Medulla oblongata (tissue), 1 donor: Measurements from ENCODE around the gene SON.

Experiments used
- DNase-seq: peaks from one replicate; pipeline ENCODE4 v3.0.0-alpha.2; 2015; ENCODE audit errors: extremely low spot score

SON gene

DNA sequence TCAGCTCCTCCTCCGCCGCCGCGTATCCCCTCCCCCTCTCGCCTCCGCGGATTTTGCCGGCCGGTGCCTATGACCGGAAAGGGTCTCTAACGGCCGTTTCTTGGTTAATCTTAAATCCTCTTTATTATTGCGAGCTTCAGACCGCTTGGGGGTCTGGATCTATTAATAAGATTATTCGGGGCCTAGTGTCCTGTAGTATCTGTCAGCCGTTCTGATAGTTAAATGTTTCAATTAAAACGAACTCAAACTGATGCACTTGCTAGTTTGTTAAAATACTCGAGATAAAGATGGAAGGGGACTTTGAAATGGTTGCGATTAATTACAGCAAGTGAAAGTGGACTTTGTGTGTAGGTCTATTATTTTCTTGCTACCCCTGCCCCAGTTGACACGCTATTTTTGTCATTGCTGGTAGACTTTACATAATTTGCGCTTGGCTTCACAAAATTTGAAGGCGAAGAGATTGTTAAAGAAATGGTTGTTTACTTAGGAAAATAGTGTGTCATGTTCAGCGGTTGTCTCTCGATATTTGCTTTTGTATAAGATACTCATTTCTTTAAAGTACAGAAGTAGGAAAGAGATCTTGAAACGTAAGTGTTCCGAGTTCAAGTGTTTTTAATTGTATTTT is 779 bp downstream of the SON start:
- peak; percentile 37 for DNase-seq

DNA sequence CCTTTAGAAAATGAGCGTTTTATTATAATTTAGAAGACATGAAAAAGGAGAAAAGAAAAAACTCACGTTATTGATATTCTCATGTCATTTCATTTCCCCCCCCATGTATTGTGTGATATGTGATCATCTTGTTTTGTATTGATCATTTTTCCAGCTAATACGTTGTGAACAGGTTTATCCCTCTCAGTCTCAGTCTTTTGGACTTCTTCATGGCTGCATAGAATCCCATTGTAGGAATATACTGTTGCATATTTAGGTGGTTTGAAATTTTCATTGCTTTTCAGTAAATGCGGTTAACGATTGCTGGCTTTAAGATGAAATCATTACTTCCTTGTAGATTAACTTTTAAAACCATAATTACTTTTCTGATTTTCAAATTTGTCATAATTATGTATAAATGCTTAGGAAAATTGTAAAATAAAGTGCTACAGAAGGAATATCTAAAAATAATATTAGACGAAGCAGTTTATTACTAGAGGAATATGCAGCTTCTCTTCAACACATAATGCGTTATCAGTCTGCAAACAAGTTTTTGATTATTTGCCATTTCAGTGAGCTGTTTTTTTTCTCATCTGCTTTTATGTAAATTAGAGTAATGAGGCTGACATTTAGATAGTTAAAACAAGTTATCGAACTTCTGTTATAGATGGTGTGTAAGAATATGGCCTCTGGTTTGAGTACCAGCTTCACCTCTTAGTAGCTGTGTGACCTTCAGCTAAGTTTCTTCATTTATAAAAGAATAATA is 1.8 kb downstream of the SON start:
- DNase-seq = no peak

DNA sequence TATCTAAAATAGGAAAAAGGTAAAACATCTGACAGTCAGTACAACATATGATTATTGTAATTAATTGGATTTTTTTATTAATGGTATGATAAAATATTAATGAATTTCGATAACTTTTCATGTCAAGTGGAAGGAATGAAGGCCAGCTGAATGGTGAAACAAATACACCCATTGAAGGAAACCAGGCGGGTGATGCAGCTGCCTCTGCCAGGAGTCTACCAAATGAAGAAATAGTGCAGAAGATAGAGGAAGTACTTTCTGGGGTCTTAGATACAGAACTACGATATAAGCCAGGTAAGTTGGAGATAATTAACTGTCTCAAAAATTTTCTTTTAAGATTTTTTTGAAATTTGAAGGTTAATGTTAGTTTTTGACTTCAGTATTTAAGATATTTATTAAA is 3.2 kb downstream of the SON start:
- DNase-seq = peak; percentile 35

DNA sequence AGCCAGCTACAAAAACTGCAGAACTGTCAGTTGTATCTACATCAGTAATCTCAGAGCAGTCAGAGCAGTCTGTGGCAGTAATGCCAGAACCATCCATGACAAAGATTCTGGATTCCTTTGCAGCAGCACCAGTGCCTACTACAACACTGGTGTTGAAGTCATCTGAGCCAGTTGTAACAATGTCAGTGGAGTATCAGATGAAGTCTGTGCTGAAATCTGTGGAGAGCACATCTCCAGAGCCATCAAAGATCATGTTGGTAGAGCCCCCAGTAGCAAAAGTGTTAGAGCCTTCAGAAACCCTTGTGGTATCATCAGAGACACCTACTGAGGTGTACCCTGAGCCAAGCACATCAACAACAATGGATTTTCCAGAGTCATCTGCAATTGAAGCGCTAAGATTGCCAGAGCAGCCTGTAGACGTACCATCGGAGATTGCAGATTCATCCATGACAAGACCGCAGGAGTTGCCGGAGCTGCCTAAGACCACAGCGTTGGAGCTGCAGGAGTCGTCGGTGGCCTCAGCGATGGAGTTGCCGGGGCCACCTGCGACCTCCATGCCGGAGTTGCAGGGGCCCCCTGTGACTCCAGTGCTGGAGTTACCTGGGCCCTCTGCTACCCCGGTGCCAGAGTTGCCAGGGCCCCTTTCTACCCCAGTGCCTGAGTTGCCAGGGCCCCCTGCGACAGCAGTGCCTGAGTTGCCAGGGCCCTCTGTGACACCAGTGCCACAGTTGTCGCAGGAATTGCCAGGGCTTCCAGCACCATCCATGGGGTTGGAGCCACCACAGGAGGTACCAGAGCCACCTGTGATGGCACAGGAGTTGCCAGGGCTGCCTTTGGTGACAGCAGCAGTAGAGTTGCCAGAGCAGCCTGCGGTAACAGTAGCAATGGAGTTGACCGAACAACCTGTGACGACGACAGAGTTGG is 7.3 kb downstream of the SON start:
- no peak for DNase-seq

DNA sequence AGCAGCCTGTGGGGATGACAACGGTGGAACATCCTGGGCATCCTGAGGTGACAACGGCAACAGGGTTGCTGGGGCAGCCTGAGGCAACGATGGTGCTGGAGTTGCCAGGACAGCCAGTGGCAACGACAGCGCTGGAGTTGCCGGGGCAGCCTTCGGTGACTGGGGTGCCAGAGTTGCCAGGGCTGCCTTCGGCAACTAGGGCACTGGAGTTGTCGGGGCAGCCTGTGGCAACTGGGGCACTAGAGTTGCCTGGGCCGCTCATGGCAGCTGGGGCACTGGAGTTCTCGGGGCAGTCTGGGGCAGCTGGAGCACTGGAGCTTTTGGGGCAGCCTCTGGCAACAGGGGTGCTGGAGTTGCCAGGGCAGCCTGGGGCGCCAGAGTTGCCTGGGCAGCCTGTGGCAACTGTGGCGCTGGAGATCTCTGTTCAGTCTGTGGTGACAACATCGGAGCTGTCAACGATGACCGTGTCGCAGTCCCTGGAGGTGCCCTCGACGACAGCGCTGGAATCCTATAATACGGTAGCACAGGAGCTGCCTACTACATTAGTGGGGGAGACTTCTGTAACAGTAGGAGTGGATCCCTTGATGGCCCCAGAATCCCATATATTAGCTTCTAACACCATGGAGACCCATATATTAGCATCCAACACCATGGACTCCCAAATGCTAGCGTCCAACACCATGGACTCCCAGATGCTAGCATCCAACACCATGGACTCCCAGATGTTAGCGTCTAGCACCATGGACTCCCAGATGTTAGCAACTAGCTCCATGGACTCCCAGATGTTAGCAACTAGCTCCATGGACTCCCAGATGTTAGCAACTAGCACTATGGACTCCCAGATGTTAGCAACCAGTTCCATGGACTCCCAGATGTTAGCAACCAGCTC is 8.2 kb downstream of the SON start:
- DNase-seq = no peak

DNA sequence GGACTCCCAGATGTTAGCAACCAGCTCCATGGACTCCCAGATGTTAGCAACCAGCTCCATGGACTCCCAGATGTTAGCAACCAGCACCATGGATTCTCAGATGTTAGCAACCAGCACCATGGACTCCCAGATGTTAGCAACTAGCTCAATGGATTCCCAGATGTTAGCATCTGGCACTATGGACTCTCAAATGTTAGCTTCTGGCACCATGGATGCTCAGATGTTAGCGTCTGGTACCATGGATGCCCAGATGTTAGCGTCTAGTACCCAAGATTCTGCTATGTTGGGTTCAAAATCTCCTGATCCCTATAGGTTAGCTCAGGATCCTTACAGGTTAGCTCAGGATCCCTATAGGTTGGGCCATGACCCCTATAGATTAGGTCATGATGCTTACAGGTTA is 8.8 kb downstream of the SON start:
- DNase-seq = no peak

DNA sequence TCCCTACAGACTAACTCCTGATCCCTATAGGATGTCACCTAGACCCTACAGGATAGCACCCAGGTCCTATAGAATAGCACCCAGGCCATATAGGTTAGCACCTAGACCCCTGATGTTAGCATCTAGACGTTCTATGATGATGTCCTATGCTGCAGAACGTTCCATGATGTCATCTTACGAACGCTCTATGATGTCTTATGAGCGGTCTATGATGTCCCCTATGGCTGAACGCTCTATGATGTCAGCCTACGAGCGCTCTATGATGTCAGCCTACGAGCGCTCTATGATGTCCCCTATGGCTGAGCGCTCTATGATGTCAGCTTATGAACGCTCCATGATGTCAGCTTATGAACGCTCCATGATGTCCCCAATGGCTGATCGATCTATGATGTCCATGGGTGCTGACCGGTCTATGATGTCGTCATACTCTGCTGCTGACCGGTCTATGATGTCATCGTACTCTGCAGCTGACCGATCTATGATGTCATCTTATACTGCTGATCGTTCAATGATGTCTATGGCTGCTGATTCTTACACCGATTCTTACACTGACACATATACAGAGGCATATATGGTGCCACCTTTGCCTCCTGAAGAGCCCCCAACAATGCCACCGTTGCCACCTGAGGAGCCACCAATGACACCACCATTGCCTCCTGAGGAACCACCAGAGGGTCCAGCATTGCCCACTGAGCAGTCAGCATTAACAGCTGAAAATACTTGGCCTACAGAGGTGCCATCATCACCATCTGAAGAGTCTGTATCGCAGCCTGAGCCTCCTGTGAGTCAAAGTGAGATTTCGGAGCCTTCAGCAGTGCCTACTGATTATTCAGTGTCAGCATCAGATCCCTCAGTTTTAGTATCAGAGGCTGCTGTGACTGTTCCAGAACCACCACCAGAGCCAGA is 9.5 kb downstream of the SON start:
- no peak for DNase-seq

DNA sequence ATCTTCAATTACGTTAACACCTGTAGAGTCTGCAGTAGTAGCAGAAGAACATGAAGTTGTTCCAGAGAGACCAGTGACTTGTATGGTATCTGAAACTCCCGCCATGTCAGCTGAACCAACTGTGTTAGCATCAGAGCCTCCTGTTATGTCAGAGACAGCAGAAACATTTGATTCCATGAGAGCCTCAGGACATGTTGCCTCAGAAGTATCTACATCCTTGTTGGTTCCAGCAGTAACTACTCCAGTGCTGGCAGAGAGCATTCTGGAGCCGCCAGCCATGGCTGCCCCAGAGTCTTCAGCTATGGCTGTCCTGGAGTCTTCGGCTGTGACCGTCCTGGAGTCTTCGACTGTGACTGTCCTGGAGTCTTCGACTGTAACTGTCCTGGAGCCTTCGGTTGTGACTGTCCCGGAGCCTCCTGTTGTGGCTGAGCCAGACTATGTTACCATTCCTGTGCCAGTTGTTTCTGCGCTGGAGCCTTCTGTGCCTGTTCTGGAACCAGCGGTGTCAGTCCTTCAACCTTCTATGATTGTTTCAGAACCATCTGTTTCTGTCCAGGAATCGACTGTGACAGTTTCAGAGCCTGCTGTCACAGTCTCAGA is 10.3 kb downstream of the SON start:
- no peak for DNase-seq

DNA sequence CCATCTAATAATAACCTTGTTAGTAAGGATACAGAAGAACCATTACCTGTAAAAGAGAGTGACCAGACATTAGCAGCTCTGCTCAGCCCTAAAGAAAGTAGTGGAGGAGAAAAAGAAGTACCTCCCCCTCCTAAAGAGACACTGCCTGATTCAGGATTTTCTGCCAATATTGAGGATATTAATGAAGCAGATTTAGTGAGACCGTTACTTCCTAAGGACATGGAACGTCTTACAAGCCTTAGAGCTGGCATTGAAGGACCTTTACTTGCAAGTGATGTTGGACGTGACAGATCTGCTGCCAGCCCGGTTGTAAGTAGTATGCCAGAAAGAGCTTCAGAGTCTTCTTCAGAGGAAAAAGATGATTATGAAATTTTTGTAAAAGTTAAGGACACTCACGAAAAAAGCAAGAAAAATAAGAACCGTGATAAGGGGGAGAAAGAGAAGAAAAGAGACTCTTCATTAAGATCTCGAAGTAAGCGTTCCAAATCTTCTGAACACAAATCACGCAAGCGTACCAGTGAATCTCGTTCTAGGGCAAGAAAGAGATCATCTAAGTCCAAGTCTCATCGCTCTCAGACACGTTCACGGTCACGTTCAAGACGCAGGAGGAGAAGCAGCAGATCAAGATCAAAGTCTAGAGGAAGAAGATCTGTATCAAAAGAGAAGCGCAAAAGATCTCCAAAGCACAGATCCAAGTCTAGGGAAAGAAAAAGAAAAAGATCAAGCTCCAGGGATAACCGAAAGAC is 11.6 kb downstream of the SON start:
- no peak for DNase-seq

DNA sequence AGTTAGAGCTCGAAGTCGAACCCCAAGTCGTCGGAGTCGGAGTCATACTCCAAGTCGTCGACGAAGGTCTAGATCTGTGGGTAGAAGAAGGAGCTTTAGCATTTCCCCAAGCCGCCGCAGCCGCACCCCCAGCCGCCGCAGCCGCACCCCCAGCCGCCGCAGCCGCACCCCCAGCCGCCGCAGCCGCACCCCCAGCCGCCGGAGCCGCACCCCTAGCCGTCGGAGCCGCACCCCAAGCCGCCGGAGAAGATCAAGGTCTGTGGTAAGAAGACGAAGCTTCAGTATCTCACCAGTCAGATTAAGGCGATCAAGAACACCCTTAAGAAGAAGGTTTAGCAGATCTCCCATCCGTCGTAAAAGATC is 12.1 kb downstream of the SON start:
- DNase-seq = no peak

DNA sequence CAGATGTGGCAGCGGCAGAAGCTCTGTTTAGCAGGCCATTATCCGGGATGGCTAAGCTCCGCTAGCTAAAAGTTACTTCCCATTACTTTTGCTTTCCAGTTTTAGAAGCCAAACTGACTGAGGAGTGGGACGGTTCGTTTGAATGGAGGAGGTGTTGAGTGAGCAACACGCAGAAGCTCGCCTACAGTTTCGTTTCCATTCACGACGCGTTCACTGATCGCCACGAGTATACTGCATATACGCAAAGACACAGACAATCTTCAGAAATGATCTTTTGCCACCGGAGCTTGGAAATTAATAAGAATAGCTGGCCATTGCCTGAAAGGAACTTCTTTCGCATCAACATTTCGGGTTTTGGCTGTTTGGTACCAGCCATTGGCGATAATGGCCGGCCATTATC is 14.6 kb downstream of the SON start:
- DNase-seq = no peak

DNA sequence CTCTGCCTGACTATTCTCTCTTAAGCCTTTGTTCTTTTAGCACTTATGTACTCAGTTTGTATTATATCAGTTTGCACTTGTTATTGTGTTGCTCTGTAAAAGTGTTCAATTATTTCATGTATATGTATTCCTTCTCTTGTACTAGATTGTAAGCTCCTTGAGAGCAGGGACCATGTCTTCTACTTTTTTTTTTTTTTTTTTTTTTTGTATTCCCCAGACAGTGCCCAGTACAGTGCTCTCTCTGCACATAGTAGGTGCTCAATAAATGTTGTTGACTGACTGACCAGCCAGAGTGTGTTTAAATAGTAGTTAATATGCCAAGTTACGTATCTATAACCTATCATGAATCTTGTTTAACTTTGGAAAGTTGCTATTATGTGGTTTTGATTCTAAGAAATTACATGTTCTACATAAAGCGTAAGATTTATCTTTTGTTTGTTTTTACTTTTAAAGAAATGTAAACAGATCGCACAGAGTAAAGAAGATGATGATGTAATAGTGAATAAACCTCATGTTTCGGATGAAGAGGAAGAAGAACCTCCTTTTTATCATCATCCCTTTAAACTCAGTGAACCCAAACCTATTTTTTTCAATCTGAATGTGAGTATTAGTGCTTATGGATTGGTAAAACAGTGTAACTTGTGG is 16.1 kb downstream of the SON start:
- DNase-seq = no peak

DNA sequence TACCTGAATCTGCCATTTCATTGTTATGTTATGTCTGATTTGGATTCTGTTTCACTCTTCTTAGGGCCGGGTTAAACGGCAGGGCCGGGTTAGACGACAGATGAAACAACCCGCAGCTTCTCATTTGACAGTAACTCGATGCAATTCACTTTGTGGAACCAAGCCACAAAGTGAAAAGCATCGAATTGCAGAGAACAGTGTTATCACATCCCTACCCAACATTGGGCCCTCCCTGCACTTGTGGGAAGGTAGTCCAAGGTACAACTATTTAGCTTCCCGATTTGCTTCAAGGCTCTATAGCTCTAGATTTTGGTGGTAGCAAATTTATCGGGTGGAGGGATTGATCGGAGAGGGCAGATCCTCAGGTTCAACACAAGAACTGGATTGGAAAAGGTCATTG is 17.0 kb downstream of the SON start:
- no peak for DNase-seq

DNA sequence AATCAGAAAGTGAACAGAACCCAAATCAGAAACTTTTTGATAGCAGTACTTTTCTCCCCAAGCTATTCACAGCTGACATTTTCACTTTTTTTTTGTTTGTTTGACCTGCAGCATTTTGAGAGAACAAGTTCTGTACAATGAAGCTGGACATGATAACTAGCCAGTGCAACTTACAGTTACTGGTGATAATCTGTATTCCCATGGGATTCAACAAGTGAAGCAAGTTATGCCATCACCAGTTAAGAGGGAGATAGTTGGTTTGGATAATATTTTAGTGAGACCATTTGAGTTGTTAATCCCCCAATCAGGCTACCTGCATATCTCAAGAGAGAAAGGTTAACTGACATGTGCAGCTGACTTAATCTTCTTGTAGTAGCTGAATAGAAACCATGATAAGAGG is 18.1 kb downstream of the SON start:
- no peak for DNase-seq

DNA sequence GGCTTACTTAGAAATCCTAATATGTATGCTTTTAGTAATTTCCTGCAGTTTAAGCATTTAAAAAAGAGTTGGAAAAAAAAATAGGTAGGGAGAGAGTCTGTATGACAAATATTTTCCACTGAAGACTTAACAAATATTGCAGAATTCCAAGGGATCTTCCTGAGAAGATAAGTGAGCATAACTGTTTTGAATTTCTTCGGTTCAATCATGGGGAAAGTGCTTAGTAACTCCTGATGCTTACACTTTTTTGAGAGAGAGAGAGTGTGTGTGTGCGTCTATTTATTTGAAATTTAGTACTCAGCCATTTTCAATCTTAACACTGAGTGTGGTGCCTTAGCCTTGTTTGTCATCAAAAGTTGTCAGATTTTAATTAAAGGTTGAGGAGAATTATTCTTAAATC is 18.5 kb downstream of the SON start:
- DNase-seq = no peak

DNA sequence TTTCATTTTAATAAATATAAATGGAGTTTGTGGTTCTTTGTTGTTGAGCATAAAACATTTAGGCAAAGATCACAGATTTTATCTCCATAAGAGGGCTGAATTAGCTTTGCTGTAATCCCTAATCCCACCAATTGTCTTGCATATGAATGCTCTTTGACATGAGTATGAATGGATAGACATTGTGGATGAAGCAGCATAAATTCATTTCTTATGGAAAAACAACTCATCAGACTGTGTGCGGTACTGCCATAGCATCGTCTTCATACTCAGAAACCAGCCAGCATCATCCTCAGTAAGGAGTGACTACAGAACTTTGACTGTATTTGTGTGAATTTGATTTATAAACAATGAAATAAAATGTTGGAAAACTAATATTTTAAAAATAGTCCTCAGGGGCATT is 19.6 kb downstream of the SON start:
- no peak for DNase-seq

DNA sequence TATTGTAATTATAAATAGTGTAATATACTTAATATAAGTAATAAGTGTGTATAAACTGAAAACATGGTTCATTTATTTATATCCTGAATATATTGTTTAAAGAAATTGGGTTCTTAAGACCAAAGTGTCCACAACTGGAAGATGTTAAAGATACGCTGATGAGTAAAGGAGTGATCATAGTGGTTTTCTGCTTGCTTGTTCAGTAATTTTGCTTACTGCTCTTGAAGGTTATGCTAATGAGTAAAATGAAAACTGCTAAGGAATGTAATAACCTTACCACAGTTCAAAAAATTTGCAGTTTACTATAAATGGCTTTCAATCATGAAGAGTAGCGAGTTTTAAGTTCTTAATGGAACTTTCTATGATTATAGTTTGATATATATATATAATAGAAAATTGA is 23.7 kb downstream of the SON start:
- DNase-seq = no peak

DNA sequence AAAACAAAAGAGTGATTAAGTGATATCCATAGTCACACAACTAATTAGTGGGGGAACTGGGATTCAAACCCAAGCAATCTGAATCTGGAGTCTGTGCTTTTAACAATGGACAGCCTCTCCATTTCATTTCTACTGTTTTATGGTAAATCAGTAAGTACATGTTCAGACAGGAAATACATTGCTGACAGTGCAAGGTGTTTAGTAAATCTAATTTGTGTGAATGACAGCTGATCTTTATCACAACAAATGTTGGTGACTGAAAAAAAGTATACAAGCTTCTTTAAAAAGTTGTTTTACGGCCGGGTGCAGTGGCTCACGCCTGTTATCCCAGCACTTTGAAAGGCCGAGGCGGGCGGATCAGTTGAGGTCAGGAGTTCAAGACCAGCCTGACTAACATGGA is 25.1 kb downstream of the SON start:
- no peak for DNase-seq

DNA sequence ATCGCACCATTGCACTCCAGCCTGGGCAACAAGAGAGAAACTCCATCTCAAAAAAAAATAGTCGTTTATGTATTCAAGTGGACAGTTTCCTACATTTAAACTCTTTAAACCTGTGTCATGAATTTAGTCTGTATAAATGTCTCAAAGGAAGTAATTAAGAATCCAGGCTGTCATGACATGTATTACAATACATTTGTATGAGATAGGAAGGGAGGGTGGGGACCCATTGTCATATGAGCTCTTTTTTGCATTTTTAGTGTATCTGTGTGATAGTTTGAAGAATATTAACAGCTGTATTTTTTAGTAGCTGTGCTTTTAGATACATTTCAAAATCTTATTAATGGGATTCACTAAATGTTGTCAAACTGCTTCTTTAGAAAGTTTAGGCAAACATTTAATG is 25.6 kb downstream of the SON start:
- no peak for DNase-seq
